Ammon's horn (tissue), 1 donor: Measurements from ENCODE around the gene C5orf15.
"Not testable (repeated sequence)": the region's sequence is repeated elsewhere in the genome, so short reads cannot be mapped to it uniquely, and the experiment has no call there.

Experiments used
- DNase-seq: peaks from one replicate; pipeline ENCODE4 v3.0.0-alpha.2; 2016; ENCODE audit warnings: low spot score

Gene C5orf15

DNA sequence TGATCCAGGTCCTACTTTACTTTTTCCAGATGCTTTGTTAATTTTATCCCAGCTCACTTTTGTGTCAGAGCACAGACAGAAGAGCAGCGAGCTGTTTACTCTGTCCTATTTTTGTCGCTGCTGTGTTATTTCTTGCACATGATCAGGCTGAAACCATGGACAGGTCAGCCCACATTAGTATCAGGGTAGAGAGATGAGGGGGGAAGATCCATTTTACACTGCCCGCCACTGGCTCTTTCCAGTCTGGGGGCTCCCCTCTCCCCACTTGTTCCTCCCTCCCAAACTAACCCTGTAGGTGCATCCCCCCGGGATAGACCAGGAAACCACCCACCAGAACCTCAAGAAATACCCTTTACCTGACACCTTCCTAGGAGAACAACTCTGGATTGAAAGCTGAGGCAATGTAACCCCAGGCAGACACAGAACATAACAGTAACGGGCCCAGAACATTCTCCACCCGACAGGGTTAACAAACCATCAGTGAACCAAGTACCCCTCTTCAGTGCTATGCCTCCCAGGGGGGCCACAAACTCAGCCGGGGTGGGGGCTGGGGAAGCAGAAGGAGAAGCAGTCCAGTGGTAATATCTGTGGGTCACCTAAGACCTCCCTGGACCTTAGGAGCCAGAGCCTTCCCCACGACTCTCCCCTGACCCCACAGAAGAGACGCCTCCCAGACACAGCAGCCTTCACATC, 26.0 kb upstream of the C5orf15 start:
- DNase-seq = no peak

DNA sequence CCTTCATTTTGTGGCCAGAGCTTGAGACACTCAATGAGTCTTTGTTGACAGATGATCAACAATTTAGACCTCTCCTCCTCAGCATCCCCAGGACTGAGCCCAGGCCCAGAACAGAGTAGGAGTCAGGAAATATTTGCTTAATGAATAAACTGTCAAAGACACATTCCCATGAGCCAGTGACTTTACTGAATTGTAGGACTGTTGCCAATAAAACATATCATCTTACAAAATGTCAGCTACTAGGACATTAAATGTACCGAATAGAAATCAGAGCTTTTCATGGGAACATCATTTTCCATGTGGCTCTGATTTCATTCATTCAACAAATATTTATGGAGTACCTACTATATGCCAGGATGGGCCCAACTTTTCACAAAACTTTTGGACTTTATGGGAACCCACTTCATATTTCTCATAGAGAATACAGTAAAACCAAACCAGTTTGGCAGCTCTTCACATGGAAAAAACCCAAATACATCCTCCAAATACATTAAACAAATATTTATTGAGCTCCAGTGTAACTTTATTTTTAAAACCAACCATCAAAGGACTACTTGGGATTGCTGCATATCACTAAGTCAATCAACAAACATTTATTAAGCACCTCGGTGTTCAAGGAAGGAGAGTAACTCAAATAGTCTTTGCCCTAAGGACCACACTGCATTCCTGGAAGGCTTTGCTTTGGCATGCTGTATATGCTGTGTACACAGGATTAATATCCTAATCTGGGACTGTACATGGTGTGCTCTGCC, 24.9 kb upstream of the C5orf15 start:
- no peak for DNase-seq

DNA sequence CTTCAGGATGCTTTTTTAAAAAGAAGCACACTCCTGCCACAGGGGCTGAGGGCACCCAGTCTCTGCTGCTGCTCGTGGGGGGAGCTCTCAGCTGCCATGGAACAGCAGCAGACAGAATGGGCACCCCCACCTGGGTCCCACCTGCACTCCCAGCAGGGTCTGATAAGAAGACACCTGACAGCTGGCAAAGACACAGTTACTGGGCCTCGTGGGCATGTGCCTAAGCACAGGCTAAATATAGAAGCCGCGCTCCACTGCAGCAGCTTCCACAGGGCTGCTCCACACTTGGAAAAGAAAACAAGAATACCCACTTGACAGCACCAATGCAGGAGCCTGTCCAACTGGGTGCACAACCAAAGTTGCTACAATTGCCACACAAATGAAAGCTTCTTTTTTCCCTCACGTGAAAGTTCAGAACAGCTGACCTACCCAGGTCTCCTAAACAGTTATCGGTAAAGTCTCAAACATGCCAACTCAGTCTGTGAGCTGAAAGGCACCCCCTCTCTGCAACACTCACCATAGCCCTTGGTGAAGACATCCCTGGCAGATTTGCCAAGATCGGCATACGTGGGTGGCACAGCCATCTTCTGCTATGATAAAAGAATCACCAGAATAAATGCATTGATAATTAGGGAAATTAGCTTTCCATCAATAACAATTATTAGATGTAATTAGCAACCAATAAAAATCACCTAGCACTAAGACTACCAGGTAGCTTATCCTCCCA, 24.2 kb upstream of the C5orf15 start:
- peak; percentile 41 for DNase-seq

DNA sequence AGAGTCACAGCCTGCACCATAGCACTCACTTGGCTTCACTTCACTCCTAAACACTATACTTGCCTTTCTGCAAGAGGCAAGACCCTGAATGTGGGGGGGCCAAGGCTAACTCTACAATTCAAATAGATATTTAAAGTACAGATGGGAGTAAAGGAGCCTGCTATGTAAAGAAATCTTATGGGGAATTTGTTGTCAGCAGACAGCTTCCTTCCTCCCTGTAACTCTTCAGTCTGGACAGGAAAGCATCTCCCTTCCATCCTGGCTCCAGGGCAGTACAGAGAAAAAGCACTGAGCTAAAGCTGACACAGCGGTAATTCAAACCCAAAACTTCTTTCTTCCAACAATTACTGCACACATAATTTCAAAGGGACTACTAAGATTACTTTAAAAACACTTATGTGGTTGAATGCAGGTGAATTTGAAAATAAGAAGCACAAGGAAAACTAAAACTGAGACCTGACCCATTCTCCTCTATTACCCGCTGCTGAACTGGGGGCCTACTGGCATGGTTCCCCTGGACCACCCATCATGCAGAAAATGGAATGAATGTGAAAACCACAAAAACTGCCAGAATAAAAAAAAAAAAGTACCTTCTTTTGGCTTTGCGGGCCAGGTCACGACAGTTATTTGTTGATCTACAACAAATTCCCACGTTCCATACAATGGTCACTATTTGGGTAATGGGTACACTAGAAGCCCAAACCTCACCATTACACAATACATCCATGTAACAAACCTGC, 22.9 kb upstream of the C5orf15 start:
- DNase-seq = no peak

DNA sequence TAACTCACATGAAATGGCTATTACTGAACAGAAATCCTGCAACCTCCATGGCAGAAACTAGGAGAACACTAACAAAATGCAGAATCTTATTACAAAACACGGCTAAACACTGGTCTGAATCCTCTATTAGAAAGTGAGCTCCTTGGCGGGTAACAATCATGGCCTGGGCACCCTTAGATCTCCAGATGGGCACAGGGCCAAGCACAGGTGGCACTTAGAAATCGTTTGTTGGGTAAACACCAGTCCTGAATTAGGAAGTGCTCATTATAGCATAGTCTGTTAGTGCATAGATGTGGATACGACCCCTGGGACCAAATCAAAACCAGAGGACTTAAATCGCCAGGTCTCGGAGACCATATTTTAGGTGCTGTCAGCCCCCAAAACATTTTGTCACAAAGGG, 22.0 kb upstream of the C5orf15 start:
- no peak for DNase-seq

DNA sequence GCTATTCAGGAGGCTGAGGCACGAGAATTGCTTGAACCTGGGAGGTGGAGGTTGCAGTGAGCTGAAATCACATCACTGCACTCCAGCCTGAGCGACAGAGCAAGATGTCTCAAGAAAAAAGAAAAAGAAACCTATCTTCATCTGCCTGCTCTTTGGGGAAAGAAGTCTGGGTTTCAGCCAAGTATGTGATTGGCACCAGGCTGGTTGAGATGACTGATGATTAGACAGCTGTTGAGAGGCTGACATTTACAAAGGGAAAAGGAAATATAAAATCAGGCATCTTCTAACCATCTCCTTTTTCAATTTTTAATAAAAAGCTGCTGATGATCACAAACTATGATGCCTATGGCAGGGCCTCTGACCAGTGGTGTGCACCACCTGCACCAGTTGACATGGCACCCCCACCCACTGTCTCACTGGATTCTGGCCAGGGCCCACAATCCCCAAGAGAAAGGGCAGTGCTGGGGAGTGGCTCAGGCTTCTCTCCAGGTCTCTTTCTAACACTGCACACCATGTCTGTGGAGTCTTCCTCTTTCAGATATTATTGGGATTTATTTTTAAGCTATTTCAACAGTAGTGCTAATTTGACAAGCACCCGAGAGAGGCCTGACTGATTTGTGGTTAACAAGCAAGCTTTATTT, 17.2 kb upstream of the C5orf15 start:
- DNase-seq = no peak

DNA sequence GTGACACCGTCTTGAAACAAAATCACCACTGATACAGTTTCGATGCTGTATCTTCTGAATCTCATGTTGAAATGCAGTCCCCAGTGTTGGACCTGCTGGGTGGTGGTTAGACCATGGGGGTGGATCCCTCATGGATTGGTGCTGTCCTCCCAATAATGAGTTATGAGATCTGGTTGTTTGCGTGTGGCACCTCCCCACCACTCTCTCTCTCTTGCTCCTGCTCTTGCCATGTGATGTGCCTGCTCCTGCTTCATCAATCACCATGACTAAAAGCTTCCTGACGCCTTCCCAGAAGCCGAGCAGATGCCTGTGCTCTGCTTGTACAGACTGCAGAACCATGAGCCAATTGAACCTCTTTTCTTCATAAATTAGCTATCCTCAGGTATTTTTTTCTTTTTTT, 15.2 kb upstream of the C5orf15 start:
- DNase-seq = no peak

DNA sequence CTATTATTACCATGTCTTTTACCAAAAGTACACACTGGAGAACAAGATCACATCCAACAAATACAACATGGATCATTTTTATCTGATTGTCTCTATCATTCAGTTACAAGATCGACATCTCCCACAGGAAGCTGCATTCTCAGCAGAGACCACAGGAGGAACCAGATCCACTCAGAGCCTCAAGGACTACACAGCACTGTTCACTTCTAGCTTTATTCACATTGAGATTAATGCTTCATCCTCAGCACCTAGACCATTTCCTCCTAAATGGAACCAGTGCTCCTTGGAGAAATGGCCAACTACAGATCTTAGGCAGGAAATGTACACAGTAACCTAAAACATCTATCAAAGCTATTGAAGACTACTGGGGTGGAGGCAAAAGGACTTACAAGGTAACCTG, 13.3 kb upstream of the C5orf15 start:
- DNase-seq = no peak

DNA sequence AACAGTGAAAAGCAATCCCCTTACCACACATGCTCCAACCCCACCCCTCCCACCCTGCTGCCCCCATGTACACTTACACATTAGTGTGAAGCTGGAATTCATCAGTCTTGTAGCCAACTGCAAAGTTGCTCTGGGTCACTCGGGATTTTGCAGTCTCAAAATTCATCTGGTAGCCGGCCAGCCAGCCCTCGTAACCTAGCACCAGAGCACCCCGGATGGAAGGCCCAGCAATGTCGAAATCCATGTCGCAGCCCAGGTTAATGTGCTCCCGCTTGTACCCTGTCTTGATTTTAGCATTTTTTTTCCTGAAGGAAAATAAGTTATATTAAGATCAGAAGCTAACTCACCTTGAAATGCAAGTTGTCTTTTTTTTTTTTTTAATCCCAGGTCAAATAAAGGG, 12.2 kb upstream of the C5orf15 start:
- no peak for DNase-seq

DNA sequence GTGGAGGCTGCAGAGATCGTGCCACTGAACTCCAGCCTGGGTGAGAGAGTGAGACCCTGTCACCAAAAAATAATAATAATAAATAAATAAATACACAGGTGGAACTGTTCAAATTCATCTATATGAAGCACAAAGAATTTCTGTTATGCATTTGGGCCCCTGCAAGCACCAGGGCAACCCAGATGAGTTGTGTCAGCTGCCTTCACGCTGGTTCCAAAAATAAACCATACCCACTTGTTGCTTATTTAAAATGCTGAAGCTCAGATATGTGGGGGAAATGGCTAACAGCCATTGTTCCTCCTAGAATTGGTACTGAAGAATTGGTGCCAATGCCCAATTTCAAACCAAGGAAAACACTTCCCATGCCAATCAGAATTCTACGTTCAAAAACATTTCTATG, 10.5 kb upstream of the C5orf15 start:
- DNase-seq = no peak

DNA sequence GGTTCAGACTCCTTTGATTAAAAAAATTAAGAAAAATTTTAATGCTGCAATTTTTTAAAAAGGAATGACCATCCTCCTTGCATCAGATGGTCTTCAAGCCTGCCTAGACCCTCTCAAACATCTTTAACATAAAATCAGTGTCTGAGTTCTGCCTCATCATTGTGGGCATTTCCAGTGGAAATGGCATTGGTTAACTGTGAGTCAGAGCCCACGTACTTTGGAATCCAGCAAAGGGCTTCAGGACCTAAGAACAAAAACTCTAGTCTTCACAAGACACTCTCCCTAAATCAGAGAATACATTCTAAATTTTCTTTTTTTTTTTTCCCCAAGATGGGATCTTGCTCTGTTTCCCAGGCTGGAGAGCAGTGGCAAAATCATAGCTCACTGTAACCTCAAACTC, 9.4 kb upstream of the C5orf15 start:
- no peak for DNase-seq

DNA sequence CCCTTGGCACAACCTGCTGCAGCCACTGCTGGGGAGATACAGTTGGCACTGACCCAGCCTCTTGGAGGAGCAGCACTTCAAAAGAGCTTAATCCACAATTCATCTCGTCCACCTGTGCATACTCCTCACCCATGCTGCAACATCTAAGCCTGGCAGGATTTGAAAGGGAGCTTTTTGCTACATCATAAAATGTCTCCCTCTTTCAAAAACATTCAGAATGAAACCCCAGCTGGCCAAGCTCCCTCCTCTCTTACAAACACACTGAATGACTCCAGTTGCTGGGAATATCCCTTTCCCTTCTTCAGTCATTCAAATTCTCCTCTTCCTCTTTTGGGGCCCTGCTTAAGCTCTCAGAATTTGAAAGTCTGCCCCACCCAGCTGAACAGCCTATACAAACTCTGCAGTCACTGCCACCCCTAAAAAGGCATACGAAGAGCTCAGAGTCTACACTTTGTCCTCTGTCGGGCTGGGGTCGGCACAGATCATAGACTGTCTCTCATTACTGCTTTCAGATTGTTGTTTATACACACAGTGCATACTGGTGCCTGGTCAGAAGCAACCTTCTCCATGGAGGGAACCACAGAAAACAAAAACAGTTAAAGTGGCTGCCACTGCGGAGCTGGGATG, 8.8 kb upstream of the C5orf15 start:
- DNase-seq = no peak

DNA sequence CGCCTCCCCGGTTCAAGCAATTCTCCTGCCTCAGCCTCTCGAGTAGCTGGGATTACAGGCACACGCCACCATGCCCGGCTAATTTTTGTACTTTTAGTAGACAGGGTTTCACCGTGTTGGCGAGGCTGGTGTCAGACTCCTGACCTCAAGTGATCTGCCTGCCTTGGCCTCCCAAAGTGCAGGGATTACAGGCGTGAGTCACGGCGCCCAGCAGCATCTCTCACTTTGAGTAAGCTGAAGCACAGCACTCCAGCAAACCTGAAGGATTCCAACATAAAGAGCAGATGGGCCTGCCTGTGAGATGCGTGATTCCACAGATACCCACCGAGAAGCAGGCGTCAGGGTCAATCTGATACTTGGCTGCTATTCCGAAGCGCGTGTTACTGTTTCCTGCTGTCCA, 7.1 kb upstream of the C5orf15 start:
- DNase-seq = not testable (repeated sequence)

DNA sequence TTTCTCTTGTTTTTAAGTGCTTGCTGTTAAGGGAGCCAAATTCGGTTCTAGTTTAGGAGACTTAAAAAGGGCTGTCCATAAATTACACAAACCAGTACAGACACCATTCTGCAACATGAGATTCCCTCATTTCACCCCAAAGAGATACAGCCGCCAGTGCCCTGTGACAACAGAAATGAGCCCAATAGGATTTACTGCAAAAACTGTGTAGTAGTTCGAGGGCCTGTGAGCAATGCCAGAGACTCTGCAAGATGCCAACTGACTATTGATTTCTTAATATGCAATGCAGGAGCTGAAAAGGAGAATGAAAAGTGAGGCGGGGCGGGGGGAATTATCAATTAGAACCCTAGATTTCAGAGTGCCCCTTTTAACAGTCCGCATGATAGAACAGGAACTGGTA, 5.7 kb upstream of the C5orf15 start:
- no peak for DNase-seq

DNA sequence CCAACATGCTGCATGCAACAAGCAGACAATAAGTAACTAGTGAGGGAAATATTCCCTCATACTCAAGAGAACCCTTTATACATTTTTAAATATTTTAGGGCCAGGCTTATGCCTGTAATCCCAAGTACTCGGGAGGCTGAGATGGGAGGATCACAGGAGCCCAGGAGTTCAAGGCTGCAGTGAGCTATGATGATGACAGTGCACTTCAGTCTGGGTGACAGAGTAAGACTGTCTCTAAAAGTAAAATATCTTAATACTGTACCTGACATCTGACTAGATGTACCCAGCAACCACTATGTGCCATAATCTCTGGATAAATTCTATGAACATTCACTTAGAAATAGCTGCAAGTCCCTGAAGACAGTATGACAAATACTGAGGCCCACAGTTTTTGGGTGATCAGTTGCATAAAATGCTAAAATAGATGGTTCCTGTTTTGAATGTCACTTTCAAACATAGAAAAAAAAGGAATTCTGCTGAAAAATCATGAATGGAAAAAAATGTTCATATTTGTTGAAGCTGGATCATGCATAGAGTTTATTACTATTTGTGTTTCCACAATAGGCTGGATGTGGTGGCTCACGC, 2.0 kb upstream of the C5orf15 start:
- no peak for DNase-seq

DNA sequence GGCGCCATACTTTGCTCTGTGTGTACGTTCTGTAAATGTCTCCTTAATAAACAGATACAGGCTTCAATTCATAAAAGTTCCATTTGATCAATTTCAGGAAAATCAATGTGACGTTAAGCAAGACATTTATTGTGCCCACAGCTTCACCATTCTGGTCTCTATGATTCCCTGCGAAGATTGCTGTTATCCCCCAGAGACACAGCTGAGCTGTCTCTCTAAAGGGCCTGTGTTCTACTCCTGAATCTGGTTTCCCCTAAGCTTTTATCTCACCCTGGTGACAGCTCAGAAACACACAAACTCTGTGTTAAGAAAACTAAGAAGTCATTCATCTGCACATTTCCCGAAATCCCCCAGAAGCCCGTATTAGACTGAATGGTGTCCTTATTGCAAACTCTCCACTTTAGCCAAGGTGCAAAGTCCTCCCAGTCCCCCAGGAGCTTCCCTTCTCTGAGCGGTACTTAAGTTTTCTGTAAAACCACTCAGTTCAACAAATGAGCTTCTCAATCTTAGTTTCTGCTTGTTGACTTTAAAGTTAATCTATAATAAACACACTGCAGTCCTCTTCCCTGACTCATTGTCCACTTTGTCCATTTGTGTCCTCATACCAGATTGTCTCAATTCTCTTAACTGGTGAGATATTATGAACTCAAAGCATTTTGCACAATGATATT, 1.4 kb upstream of the C5orf15 start:
- DNase-seq = no peak

DNA sequence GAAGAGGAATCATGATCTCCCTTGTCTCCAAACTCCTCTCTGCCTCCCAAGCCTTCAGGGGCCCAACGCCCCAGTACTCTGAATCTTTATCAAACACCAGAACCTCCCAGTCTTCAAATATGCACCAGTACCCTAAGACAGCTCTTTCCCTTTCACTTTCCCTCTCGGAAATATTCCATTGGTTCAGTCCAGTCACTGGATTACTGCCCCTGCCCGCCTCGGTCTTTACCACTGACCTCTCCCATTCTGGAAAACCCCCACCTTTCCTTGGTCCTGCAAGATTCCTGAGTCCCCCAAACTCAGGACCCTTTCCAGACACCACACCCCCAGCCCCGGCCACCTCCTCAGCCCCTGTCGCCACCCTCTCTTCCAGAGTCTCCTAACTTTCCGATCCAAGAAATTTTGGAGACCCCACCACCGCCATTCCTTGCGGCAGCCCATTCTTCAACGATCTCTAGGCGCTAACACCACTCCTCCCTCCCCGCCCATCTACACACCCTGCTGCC, 674 bp downstream of the C5orf15 start:
- no peak for DNase-seq

DNA sequence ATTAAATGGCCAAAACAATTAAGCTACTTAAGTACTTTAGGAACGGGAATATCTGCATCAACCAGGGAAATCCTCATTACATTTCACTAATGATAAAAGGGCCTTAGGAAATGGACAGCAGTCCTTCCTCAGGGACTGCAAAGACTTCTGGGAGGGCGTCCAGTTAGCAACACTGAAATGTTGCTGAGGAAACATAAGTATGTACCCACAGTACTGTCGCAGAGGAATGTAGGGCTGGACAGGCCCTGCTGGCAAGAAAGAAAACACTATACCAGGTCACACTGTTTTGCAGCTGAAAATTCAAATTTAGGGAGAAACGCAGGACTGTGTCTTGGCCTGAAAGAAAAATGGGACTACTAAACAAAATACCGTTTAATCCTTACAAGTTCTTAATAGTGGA, 1.3 kb downstream of the C5orf15 start:
- DNase-seq = no peak

DNA sequence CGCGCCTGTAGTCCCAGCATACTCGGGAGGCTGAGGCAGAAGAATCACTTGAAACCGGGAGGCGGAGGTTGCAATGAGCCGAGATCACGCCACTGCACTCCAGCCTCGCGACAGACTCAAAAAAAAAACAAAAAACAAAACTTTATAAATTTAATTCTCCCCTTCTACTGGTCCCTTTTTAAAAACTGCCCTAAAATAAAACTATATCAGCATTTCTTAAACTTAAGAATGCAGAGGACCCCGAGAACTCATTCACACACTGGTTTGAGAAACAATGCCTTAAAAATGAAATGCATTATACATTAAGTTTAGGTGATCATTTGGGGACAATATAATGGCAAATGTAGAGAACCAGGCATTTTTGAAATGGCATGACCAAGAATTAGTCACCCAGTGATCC, 2.3 kb downstream of the C5orf15 start:
- DNase-seq = no peak

DNA sequence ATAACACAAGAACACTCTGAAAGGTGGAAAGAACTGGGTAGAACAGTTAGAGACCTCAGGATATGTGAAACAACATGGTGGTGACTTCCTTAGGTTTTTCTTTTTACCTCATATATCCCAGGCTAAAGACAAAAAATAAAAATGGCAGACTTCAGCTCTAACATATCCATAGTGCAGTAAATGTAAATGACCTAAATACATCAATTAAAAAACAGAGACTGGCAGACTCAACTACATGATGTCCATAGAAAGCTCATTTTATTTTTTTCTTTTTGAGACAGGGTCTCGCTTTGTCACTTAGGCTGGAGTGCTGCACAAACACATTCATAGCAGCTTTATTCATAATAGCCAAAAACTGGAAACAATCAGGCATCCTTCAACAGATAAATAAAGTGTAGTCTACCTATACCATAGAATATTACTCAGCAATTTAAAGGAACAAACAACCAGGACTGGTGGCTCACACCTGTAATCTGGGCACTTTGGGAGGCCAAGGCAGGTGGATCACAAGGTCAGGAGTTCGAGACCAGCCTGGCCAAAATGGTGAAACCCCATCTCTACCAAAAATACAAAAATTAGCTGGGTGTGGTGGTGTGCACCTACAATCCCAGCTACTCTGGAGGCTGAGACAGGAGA, 4.8 kb downstream of the C5orf15 start:
- no peak for DNase-seq
